ENCODE data around the gene VRK3. TPM values are rescaled to one million over a fixed set of nuclear protein-coding genes. Genes with fewer than 3 reads are reported as not detected.

The VRK3 gene
- total RNA-seq, 1 experiment from 2014 or later, result 62.5 TPM

- TF ChIP-seq EZH2 (IDR thresholded peaks at IDR 0.05; ENCODE audit: low read depth), result no peak
- TF ChIP-seq CTCF (conservative IDR thresholded peaks at IDR 0.05), result no peak
- intact Hi-C loops (cut with micrococcal nuclease; ENCODE audit: unreplicated experiment), result no loop called here
- Histone ChIP-seq H3K27ac (no peak overlapping the region), H3K36me3 (ENCODE audit: low read depth) (peaks cover 21% of the 10 kb centered on the region), H2AFZ (no peak overlapping the region), H3K4me1 (replicated peaks; ENCODE audit: insufficient read depth) (peaks cover 24% of the 10 kb centered on the region), H3K9me3 (ENCODE audit: insufficient read depth, low read depth) (no peaks in the 10 kb centered on the region), H3K9me2 (ENCODE audit: insufficient read depth) (no peaks in the 10 kb centered on the region), H3K4me3 (no peak overlapping the region), H3F3A (ENCODE audit: insufficient read depth, low read depth) (peaks cover 11% of the 10 kb centered on the region), H3K27me3 (ENCODE audit: insufficient read depth, low read depth) (no peaks in the 10 kb centered on the region), H3K79me2 (ENCODE audit: low read depth) (no peaks in the 10 kb centered on the region), H3K4me2 (no peak overlapping the region), H4K20me1 (ENCODE audit: insufficient read depth) (peaks cover 10% of the 10 kb centered on the region)
- POLR2A ChIA-PET (ENCODE audit: unreplicated experiment), result no interaction called here
- no peak for DNase-seq
- no TSS peak for BruUV-seq (replicated peaks)
- CTCF ChIA-PET, result no interaction called here
These were observed 18.0 kb downstream of the VRK3 start for GRCh38 chr19:50007170-50007569.

- Histone ChIP-seq H3K9me2 (ENCODE audit: insufficient read depth) (no peaks in the 10 kb centered on the region), H3K36me3 (ENCODE audit: low read depth) (peaks cover 29% of the 10 kb centered on the region), H2AFZ (no peak overlapping the region), H3K27me3 (ENCODE audit: insufficient read depth, low read depth) (no peaks in the 10 kb centered on the region), H3K4me3 (no peak overlapping the region), H3K4me1 (replicated peaks; ENCODE audit: insufficient read depth) (peaks cover 24% of the 10 kb centered on the region), H3K9me3 (ENCODE audit: insufficient read depth, low read depth) (no peaks in the 10 kb centered on the region), H4K20me1 (ENCODE audit: insufficient read depth) (peaks cover 13% of the 10 kb centered on the region), H3K79me2 (ENCODE audit: low read depth) (no peaks in the 10 kb centered on the region), H3F3A (ENCODE audit: insufficient read depth, low read depth) (peaks cover 11% of the 10 kb centered on the region), H3K4me2 (no peak overlapping the region), H3K27ac (peak overlapping the region; percentile 87)
- intact Hi-C loops (cut with micrococcal nuclease; ENCODE audit: unreplicated experiment), result no loop called here
- ChIA-PET POLR2A (ENCODE audit: unreplicated experiment) (interaction anchor here (0.6 kb wide), 1 partner anchor 18 kb away, joined by 13 read pairs; no protein-coding TSS in a partner anchor), CTCF (no interaction called here)
- no peak for DNase-seq
- BruUV-seq (replicated peaks), result no TSS peak
- TF ChIP-seq EZH2 (IDR thresholded peaks at IDR 0.05; ENCODE audit: low read depth) (no peak), CTCF (conservative IDR thresholded peaks at IDR 0.05) (no peak)
These were observed 19.7 kb downstream of the VRK3 start for GRCh38 chr19:50005428-50005827.

DNA sequence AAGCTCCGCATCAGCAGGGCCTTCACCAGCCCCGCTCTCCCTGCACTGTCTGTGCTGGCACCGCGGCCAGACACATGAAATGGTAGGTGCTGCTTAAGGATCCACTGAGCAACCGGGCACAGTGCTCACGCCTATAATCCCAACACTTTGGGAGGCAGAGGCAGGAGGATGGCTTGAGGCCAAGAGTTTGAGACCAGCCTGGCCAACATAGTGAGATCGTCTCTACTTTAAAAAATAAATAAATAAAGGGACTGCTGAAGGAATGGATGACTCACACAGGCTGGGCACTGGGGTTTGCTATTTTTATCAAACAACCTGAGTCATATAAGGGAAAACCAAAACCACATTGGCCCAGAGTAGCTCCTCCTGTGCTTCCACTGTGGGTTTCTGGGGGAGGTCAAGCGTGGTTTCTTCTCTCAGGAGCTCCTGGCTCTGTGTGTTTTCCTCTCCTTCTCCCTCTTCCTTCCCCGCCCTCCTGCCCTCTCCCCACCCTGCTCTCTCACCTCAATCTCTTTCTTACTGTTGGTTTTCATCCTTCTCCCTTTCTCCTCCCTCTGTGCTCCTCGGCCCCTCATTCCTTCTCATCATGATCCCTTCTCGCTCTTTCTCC is 21.3 kb downstream of the VRK3 start:
- Histone ChIP-seq H2AFZ (peak overlapping the region; percentile 40; the same call in 1 of the 2 replicates), H3K27ac (peak overlapping the region; percentile 87), H3K4me1 (replicated peaks; ENCODE audit: insufficient read depth) (peaks cover 24% of the 10 kb centered on the region), H3K4me3 (peak overlapping the region; percentile 31; the same call in 1 of the 2 replicates), H3F3A (ENCODE audit: insufficient read depth, low read depth) (peaks cover 11% of the 10 kb centered on the region), H3K4me2 (peak overlapping the region; percentile 63), H4K20me1 (ENCODE audit: insufficient read depth) (peaks cover 13% of the 10 kb centered on the region), H3K9me3 (ENCODE audit: insufficient read depth, low read depth) (no peaks in the 10 kb centered on the region), H3K9me2 (ENCODE audit: insufficient read depth) (no peaks in the 10 kb centered on the region), H3K79me2 (ENCODE audit: low read depth) (no peaks in the 10 kb centered on the region), H3K36me3 (ENCODE audit: low read depth) (peaks cover 33% of the 10 kb centered on the region), H3K27me3 (ENCODE audit: insufficient read depth, low read depth) (no peaks in the 10 kb centered on the region)
- TF ChIP-seq CTCF (conservative IDR thresholded peaks at IDR 0.05) (no peak), EZH2 (IDR thresholded peaks at IDR 0.05; ENCODE audit: low read depth) (no peak)
- POLR2A ChIA-PET (ENCODE audit: unreplicated experiment), result interaction anchor here (0.6 to 0.8 kb wide), 5 partner anchors 14 to 1283 kb away, joined by 3 to 14 read pairs (median 5); no protein-coding TSS in a partner anchor
- no TSS peak for BruUV-seq (replicated peaks)
- CTCF ChIA-PET, result no interaction called here
- peak; percentile 79 to 93 for DNase-seq
- intact Hi-C loops (cut with micrococcal nuclease; ENCODE audit: unreplicated experiment), result loop anchor here (1.0 kb wide), 2 partner anchors 17 to 21 kb away; partner anchors contain the start of gene VRK3

Measured in PC-9 (cell line).